Effector CD8-positive, alpha-beta T cell (primary cell): Measurements from ENCODE around the gene CPXM2.

Source experiments
- DNase-seq: peaks from one replicate; lab custom pipeline; 2025; lab: John Stamatoyannopoulos, UW

The CPXM2 gene

GRCh38 chr10:123869020-123869414 is 22.6 kb downstream of the CPXM2 start:
- no peak for DNase-seq

DNA sequence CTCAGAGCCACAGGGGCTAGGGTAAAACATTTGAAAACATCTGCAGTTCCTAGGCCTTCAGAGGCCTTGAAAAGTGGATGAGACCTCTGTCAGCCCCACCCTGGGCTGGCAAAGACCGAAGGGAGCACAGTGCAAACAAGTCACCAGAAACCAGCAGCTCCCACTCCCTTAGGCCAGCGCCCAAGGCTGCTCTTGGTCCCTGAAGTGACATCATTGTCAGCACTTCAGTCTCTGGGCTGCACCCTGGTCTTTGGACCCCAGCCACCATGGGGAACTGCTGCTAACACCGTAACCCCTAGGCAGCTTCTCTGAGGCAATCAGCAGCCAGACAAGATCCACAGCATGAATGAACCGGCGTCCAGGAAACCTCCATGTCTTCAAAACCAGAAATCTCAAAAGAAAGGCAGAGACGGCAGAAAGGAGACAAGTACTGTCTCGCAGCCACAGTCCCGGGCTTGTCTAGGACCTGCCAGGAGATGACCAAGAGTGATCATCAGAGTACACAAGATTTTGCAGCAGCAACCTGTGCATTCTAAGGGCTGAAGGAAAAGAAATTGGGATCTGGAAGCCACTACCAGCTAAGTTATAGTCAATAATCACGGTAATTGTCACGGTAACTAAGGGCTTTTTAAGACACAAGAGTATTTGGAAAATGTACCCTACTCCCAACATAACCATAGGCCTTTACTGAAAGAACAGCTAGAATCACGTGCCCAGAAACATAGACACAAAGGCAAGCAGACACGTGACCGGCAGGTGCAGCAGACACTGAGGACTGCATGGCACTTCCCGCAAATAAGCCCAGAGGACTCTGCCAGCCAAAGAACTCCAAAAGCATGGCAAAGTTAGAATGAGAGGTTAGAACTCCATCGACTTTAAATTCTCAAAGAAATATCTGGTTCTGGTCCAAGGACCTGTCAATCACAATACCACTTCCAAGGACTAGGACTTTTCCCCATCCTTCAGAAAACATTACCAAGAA is 23.3 kb downstream of the CPXM2 start:
- no peak for DNase-seq

- DNase-seq = no peak
Observed at GRCh38 chr10:123865880-123866279, 25.7 kb downstream of the CPXM2 start.

- no peak for DNase-seq
Observed at GRCh38 chr10:123865350-123865749, 26.3 kb downstream of the CPXM2 start.

GRCh38 chr10:123864923-123865322 is 26.7 kb downstream of the CPXM2 start:
- DNase-seq = no peak

DNA sequence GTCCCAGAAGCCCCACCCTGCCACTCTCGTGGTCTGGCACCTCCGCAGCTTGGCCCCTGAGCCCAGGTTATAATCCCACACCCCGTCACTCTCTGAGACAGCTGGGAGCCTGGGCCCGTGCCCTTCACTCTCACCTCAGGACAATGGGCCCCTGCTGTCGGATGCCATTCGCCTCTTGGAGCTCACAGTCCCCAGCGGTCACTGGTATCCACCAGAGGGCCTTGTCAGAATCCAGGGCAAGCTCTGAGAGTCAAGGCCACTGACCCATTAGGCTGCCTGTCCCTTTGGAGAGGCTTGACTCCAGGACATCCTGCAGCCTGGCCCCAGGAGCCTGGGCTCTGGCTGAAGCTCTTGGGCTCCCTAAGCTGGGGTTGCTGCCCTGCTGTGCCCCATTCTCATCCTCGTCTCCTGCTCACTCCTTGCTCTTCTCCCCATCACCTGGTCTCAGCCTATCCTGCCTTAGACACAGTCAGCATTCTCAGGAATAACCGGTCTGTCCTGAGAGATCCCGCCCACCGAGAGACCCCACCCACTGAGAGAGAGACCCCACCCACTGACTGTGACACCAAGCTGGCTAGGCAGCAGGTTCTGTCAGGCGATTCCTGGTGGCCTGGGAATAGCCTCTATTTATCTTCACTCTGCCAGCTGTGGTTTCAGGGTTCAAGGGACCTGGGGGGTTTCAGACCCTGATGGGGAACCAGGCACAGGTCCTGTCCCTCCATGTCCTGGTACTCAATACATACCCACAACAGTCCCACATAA is 27.7 kb downstream of the CPXM2 start:
- no peak for DNase-seq

GRCh38 chr10:123863183-123863575 is 28.4 kb downstream of the CPXM2 start:
- no peak for DNase-seq

- DNase-seq = no peak
Observed at GRCh38 chr10:123862421-123863182, 29.0 kb downstream of the CPXM2 start.

DNA sequence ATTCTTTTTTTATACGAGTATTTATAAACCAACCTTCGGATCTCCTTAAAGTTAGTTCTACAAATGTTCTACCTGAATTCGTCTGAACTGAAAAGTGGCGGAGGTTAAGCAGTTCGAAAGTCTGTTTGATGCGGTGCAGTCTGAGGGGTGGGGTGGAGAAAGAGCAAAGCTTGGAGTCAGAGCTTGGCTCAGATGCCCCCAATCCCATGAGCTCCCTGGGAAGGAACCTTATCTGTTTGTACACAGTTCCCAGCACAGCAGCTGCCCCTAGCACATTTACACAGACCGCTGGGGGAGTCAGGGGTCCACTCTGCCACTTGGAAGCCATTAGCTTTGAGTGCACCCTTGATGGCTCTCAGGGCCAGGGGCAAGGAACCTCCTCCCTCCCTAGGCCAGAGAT is 30.8 kb downstream of the CPXM2 start:
- DNase-seq = no peak

- DNase-seq = no peak
Observed at GRCh38 chr10:123860209-123860608, 31.4 kb downstream of the CPXM2 start.

DNA sequence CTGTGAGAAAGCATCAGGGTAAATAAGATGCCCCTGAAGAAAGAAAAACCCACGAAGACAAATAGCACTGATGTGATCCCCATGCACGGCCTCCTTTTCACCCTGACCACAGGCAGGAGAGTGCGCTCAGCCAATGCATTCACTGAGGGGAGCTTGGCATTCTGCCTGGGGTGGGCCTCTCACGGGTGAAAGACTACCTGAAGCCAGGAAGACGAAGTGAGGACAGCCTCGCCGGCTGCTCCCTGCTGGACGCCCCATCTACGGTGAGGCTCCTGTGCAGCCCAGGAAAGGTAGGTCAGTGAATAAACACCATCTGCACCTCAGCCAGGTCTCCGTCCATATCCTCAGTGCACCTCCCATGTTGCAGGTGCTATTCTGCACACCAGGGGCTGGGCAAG is 32.0 kb downstream of the CPXM2 start:
- no peak for DNase-seq

GRCh38 chr10:123858907-123859652 is 32.5 kb downstream of the CPXM2 start:
- no peak for DNase-seq

DNA sequence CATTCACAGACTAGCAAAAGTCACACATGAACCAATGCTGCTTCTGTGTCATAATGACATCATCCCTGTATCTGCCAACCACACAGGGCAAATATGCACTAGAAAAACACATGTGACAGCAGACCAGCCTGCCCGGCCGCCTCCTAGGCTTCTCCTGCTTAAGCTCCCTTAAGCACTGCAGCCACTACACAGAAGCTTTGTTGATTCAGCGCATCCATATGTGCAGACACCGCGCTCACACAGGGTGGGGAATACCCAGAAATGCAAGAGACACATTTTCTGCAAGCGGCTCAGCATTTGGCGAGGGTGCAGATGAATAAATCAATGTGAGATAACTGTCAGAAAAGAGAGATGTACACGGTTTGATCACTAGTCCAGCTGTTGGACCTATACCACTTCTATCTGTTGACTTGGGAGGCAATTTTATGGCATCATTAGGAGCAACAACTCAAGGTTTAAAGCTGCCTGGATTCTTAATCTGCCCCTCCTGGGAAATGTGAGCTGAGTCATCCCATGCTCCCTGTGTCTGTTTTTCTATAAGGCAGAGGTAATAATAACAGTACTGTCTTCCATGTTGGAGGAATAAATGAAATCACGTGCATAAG is 33.4 kb downstream of the CPXM2 start:
- DNase-seq = no peak

DNA sequence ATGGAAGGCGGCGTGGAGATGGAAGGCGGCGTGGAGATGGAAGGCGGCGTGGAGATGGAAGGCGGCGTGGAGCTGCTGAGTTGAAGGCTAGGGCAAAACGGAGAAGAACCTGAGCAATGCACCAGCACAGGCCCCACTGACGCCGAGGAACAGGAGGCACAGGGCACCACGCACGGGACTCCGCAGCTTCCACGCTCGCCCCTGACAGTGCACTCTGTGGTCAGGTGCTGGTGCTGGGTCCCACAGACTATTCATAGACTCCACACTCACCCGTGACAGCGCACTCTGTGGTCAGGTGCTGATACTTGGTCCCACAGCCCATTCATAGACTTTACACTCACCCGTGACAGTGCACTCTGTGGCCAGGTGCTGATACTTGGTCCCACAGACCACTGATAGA is 34.0 kb downstream of the CPXM2 start:
- DNase-seq = no peak

- DNase-seq = no peak
Observed at GRCh38 chr10:123855008-123855684, 36.5 kb downstream of the CPXM2 start.

DNA sequence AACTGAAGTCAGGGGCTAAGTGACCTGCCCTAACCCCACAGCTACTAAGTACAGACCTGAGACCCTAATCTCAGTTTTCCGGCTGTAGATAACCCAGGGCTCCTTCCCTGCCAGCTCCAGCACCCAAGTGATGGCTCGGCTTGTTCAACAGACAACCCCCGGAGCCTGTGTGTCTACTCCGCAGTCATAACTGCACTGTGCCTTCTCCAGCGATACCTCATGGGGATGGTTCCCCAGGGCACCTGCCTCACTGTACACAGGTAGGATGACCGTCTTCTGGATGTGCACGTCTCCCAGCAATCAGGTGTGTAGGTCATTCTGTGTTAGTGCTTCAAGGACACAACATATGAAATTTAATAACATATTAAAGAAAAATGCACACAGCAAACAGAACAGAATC is 37.1 kb downstream of the CPXM2 start:
- DNase-seq = no peak

GRCh38 chr10:123854003-123854402 is 37.6 kb downstream of the CPXM2 start:
- DNase-seq = no peak

- DNase-seq = no peak
Observed at GRCh38 chr10:123852411-123852951, 39.1 kb downstream of the CPXM2 start.

DNA sequence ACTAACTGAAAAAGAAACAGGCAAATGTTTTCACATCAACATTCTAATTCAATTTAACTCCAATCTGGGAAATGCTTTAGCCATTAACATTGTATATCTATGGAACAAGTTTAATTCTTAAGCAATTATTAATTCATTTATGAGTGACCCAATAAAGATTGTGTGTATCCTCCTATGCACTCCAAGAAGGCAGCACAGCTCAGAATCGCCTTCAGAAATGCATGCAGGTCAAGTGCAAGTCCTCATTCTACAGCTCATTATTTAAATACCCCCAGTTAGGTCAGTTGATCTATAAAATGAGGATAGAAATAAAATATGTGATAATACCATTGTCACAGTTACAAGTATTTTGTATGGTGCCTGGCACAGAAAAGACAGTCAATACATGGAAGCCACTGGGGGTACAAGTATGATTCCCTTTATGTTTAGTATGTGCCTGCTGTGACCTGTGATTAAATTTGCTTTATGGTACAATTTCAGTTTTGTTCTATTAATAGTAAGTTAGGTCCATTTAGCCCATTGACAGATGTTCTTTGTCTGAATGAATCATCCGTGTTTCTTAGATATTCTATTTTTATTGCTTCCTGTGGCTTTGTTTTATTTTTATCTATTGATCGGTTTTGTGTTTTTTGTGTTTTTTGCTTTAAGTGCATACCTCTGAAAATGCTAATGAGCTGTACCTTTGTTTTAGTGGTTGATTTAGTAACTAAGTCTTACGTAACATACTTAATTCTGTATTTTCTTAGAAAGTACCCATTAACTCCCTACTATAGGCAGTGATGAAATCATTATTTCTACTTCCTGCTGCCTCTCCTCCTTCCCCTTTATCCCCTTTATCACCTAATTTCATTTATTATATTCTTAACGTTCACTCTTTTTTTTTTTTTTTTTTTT is 42.8 kb downstream of the CPXM2 start:
- no peak for DNase-seq
